Measurements from ENCODE around the gene AEBP2.
"Not testable (repeated sequence)": the region's sequence is repeated elsewhere in the genome, so short reads cannot be mapped to it uniquely, and the experiment has no call there.

AEBP2 gene, protein sequence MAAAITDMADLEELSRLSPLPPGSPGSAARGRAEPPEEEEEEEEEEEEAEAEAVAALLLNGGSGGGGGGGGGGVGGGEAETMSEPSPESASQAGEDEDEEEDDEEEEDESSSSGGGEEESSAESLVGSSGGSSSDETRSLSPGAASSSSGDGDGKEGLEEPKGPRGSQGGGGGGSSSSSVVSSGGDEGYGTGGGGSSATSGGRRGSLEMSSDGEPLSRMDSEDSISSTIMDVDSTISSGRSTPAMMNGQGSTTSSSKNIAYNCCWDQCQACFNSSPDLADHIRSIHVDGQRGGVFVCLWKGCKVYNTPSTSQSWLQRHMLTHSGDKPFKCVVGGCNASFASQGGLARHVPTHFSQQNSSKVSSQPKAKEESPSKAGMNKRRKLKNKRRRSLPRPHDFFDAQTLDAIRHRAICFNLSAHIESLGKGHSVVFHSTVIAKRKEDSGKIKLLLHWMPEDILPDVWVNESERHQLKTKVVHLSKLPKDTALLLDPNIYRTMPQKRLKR

DNA sequence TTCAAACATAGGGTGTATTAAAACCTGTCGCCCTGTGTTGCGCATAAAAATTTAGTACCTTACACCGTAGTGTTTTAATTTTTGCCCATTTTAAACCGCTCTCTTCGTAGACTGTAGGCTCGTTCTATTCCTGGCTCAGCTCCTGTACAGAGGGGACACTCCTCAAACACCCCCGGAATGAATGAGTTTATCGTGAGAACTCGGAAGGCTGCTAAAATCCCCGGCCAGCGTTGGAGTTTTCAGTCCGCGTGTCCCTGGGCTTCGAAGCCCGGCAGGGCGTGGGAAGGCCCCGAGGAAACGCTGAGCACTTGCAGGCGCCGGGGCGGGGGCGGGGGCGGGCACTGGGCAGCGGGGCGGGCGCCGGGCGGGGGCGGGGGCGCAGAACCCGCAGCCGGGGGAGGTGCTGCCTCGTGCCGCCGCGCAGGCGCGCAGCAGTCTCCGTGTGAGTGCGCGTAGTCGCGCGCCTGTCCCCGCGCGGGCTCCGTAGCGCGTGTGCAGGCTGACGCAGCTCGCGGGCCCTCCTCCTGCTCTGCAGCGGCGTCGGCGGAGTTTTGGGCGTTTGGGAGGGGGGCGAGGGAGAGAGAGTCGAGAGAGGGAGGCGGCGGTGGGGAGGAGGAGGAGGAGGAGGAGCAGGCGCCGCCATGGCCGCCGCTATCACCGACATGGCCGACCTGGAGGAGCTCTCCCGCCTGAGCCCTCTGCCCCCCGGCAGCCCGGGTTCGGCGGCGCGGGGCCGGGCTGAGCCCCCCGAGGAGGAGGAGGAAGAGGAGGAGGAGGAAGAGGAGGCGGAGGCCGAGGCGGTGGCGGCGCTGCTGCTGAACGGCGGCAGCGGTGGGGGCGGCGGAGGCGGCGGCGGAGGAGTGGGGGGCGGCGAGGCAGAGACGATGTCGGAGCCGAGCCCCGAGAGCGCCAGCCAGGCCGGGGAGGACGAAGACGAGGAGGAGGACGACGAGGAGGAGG is at the start of gene AEBP2:
AEBP2 (plus strand) TSS at position 434 of the 960 bp plus-strand sequence; CDS start at position 642, 208 bp downstream.
- DNase-seq (ENCODE audit: low read depth, low spot score) = no peak
- peak within 1 kb of the TSS; percentile 93 for H3K9ac ChIP-seq (ENCODE audit: insufficient read length)
- TF ChIP-seq POLR2AphosphoS5 (IDR thresholded peaks at IDR 0.05; ENCODE audit: borderline replicate concordance, low read depth, low read length) (peak; percentile 84; the same call in 1 of the 2 replicates), FOXP2 (optimal IDR thresholded peaks at IDR 0.05; ENCODE audit: control extremely low read depth, extremely low read length, insufficient read depth) (peak; percentile 59), EZH2 (IDR thresholded peaks at IDR 0.05) (no peak)
- H3K4me3 ChIP-seq = peak within 1 kb of the TSS; percentile 83
- H3K27ac ChIP-seq = peak within 1 kb of the TSS; percentile 78
- H3K36me3 ChIP-seq (ENCODE audit: insufficient read depth, low read length) = peaks cover 19% of the 10 kb centered on the region
- no peaks in the 10 kb centered on the region for H3K9me3 ChIP-seq (ENCODE audit: low read depth, low read length)

DNA sequence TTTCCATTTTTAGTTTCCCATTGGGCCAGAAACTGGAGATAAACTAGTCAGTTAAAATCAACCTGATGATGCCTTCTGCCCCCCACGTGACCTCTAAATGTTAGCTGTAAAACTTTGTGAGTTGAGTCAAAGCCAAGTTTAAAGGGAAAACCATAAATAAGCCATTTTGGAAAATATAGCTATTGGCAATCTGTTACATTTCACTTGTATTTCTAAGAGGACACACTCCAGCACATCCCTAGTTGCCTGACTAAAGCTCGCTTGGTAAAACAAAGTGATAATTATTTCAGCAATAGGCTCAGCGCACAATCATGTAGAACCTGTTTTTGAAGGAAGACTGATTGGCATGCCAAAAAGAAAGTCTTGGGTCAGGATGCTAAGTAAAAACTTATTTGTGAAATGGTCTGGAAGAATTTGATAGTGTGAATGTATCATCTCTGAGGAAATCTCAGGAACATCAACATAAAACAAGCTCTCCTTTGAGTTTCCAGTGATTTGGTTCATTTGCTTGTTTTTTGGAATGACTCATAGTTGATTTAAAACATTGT is 49.2 kb upstream of the AEBP2 start:
- Histone ChIP-seq H3K27ac (no peak overlapping the region), H3K4me3 (no peak overlapping the region), H3K9ac (ENCODE audit: insufficient read length) (no peak overlapping the region), H3K36me3 (ENCODE audit: insufficient read depth, low read length) (no peaks in the 10 kb centered on the region), H3K9me3 (ENCODE audit: low read depth, low read length) (no peaks in the 10 kb centered on the region)
- no peak for DNase-seq (ENCODE audit: low read depth, low spot score)
- TF ChIP-seq EZH2 (IDR thresholded peaks at IDR 0.05) = no peak
- no peak for TF ChIP-seq FOXP2 (optimal IDR thresholded peaks at IDR 0.05; ENCODE audit: control extremely low read depth, extremely low read length, insufficient read depth)
- TF ChIP-seq POLR2AphosphoS5 (IDR thresholded peaks at IDR 0.05; ENCODE audit: borderline replicate concordance, low read depth, low read length) = no peak

DNA sequence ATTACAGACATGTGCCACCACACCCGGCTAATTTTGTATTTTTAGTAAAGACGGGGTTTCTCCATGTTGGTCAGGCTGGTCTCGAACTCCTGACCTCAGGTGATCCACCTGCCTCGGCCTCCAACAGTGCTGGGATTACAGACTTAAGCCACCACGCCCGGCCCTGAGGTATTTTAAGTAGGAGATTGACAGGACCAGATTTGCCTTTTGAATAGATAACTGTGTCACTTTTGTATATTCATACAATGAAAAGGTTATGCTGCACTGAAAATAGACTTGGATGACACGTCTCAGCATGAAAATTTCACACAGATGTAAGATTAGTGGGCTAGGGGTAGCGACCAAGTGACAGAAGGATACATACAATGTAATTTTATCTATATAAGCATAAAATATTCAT is 46.6 kb upstream of the AEBP2 start:
- not testable (repeated sequence) for H3K9me3 ChIP-seq (ENCODE audit: low read depth, low read length); H3K4me3 ChIP-seq

DNA sequence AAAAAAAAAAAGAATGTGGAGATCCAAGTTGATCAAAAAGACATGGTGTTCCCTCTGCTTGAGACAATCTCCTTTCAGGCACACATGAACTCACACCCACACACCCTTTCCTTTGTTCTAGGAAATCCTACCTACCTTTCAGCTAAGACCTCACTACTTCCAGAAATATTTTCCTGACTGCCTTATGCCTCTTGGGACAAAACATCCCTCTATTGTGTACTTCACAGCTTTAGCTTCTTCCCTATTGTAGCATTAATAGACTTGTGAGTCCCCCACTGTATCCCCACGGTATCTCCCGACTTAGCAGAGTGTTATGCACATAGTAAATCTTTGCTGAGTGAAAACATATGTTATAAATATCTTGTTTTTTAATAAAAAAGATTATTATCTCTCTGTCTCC is 44.9 kb upstream of the AEBP2 start:
- no peaks in the 10 kb centered on the region for H3K36me3 ChIP-seq (ENCODE audit: insufficient read depth, low read length)
- H3K9ac ChIP-seq (ENCODE audit: insufficient read length) = no peak overlapping the region
- TF ChIP-seq EZH2 (IDR thresholded peaks at IDR 0.05) (no peak), FOXP2 (optimal IDR thresholded peaks at IDR 0.05; ENCODE audit: control extremely low read depth, extremely low read length, insufficient read depth) (no peak), POLR2AphosphoS5 (IDR thresholded peaks at IDR 0.05; ENCODE audit: borderline replicate concordance, low read depth, low read length) (no peak)
- H3K9me3 ChIP-seq (ENCODE audit: low read depth, low read length) = no peaks in the 10 kb centered on the region
- DNase-seq (ENCODE audit: low read depth, low spot score) = no peak
- H3K4me3 ChIP-seq = no peak overlapping the region
- no peak overlapping the region for H3K27ac ChIP-seq

More for the DNA sequence above, 46.6 kb upstream of the AEBP2 start:
- H3K27ac ChIP-seq; H3K36me3 ChIP-seq (ENCODE audit: insufficient read depth, low read length); DNase-seq (ENCODE audit: low read depth, low spot score); H3K9ac ChIP-seq (ENCODE audit: insufficient read length): not testable (repeated sequence)

DNA sequence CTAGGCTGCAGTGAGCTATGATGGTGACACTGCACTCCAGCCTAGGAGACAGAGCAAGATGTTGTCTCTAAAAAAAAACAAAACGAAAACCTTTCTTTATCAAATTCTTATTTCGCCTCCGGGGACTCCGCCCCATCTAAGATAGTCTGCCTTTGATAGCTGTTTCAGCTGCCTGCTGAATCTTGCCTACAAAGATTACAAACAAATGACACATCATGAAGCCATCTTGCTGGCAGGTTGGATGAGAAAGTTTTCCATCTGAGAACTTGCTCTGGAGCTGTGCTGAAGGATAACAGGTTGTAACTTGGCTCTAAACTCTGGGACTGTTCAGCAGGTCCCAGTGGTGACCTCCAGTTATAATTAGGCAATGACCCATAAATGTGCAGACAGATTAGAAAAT is 41.8 kb upstream of the AEBP2 start:
- Histone ChIP-seq H3K27ac (no peak overlapping the region), H3K4me3 (no peak overlapping the region), H3K36me3 (ENCODE audit: insufficient read depth, low read length) (no peaks in the 10 kb centered on the region), H3K9ac (ENCODE audit: insufficient read length) (no peak overlapping the region), H3K9me3 (ENCODE audit: low read depth, low read length) (no peaks in the 10 kb centered on the region)
- no peak for DNase-seq (ENCODE audit: low read depth, low spot score)
- TF ChIP-seq POLR2AphosphoS5 (IDR thresholded peaks at IDR 0.05; ENCODE audit: borderline replicate concordance, low read depth, low read length) (no peak), FOXP2 (optimal IDR thresholded peaks at IDR 0.05; ENCODE audit: control extremely low read depth, extremely low read length, insufficient read depth) (no peak), EZH2 (IDR thresholded peaks at IDR 0.05) (no peak)

DNA sequence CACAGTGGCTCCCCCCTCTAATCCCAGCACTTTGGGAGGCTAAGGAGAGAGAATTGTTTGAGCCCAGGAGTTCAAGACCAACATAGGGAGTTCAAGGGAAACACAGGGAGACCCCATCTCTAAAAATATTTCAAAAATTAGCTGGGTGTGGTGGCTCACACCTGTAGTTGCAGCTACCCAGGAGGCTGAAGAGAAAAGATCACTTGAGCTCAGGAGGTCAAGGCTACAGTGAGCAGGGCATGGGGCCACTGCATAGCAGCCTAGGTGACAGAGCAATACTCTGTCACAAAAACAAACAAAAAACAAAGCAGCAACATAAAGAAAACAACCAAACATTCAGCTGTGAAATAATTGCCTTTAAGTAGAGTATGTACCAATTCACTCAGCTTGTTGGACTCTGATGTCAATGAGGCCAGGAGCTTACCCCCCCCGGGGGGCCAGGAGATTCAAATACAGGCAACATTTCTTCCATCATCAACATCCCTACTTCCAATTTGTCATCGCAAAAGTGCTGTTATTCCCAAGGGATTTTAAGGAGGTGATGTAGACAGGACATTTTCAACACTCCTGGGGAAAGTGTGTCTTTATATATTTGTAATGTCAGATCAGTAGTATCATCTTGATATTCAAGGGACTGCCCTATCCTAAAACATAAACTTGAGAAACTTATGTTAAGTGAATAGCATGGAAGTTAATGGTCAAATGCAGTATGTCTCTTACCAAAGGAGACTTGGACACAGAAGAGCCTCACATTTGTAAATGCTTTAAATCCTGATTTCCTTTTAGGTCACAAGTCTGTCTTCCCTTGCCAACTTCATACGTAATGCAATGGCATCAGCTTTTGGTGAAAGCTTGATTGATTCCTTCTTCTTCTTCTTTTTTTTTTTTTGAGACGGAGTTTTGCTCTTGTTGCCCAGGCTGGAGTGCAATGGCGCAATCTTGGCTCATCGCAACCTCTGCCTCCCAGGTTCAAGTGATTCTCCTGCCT is 40.6 kb upstream of the AEBP2 start:
- Histone ChIP-seq H3K27ac (no peak overlapping the region), H3K36me3 (ENCODE audit: insufficient read depth, low read length) (no peaks in the 10 kb centered on the region), H3K9me3 (ENCODE audit: low read depth, low read length) (no peaks in the 10 kb centered on the region), H3K4me3 (no peak overlapping the region), H3K9ac (ENCODE audit: insufficient read length) (no peak overlapping the region)
- TF ChIP-seq POLR2AphosphoS5 (IDR thresholded peaks at IDR 0.05; ENCODE audit: borderline replicate concordance, low read depth, low read length) = no peak
- no peak for TF ChIP-seq EZH2 (IDR thresholded peaks at IDR 0.05)
- no peak for TF ChIP-seq FOXP2 (optimal IDR thresholded peaks at IDR 0.05; ENCODE audit: control extremely low read depth, extremely low read length, insufficient read depth)
- DNase-seq (ENCODE audit: low read depth, low spot score) = no peak

DNA sequence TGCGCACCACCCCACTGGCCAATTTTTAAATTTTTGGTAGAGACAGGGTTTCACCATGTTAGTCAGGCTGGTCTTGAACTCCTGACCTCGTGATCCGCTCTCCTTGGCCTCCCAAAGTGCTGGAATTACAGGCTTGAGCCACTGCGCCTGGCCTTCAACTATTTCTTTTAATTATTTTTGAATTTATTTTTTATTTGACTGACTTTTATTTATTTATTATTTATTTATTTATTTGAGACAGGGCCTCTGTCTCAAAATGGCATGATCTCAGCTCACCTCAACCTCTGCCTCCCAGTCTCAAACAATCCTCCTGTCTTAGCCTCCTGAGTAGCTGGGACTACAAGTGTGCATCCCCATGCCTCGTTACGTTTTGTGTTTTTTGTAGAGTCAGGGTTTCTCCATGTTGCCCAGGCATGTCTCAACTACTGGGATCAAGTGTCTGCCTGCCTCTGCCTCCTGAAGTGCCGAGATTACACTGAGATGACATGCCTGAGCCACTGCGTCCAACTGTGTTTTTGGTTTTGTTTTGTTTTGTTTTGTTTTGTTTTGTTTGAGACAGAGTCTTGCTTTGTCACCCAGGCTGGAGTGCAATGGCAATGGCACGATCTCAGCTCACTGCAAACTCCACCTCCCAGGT is 38.5 kb upstream of the AEBP2 start:
- H3K9me3 ChIP-seq (ENCODE audit: low read depth, low read length) = not testable (repeated sequence)

More for the DNA sequence above, 38.5 kb upstream of the AEBP2 start:
- H3K36me3 ChIP-seq (ENCODE audit: insufficient read depth, low read length); DNase-seq (ENCODE audit: low read depth, low spot score); H3K27ac ChIP-seq; H3K9ac ChIP-seq (ENCODE audit: insufficient read length); H3K4me3 ChIP-seq: not testable (repeated sequence)
